Stimulated activated naive CD8-positive, alpha-beta T cell treated with anti-CD3 and anti-CD28 coated beads, Interleukin-15, Interleukin-2, amounts not matched to agents 100 ng/mL and 50 ng/mL, for 24 hours (primary cell): ENCODE measurements around the gene SIGLEC9.
"Not testable (repeated sequence)": the region's sequence is repeated elsewhere in the genome, so short reads cannot be mapped to it uniquely, and the experiment has no call there.

Experiments
- H3K27ac Mint-ChIP-seq: one replicate; pipeline ENCODE4 v1.8.0; 2021; ENCODE audit warnings: mild to moderate bottlenecking, mixed read lengths
- H3K27me3 Mint-ChIP-seq: one replicate; pipeline ENCODE4 v1.8.0; 2021; ENCODE audit warnings: mixed read lengths
- H3K36me3 Mint-ChIP-seq: one replicate; pipeline ENCODE4 v1.8.0; 2021; ENCODE audit warnings: low read depth, mixed read lengths
- H3K4me1 Mint-ChIP-seq: one replicate; pipeline ENCODE4 v1.8.0; 2021; ENCODE audit warnings: low read depth, mixed read lengths
- H3K4me3 Mint-ChIP-seq: one replicate; pipeline ENCODE4 v1.8.0; 2021; ENCODE audit warnings: mild to moderate bottlenecking, mixed read lengths
- H3K9me3 Mint-ChIP-seq: one replicate; pipeline ENCODE4 v1.8.0; 2021; ENCODE audit warnings: mixed read lengths

Gene SIGLEC9

GRCh38 chr19:51140441-51140840, 15.7 kb downstream of the SIGLEC9 start:
- H3K36me3 Mint-ChIP-seq = no peaks in the 10 kb centered on the region
- no peaks in the 10 kb centered on the region for H3K9me3 Mint-ChIP-seq
- H3K4me1 Mint-ChIP-seq = peaks cover 35% of the 10 kb centered on the region
- no peak overlapping the region for H3K4me3 Mint-ChIP-seq
- H3K27me3 Mint-ChIP-seq = no peaks in the 10 kb centered on the region
- H3K27ac Mint-ChIP-seq = no peak overlapping the region

GRCh38 chr19:51141181-51141580, 16.5 kb downstream of the SIGLEC9 start:
- H3K4me3 Mint-ChIP-seq = no peak overlapping the region
- H3K36me3 Mint-ChIP-seq = no peaks in the 10 kb centered on the region
- no peak overlapping the region for H3K27ac Mint-ChIP-seq
- H3K9me3 Mint-ChIP-seq = no peaks in the 10 kb centered on the region
- peaks cover 30% of the 10 kb centered on the region for H3K4me1 Mint-ChIP-seq
- H3K27me3 Mint-ChIP-seq = no peaks in the 10 kb centered on the region

- Mint-ChIP-seq H3K36me3 (no peaks in the 10 kb centered on the region), H3K9me3 (no peaks in the 10 kb centered on the region), H3K4me1 (peaks cover 20% of the 10 kb centered on the region), H3K4me3 (no peak within 1 kb of the TSS), H3K27me3 (no peaks in the 10 kb centered on the region), H3K27ac (no peak within 1 kb of the TSS)
Measured at GRCh38 chr19:51142119-51142518, 17.4 kb downstream of the SIGLEC9 start, which contains the start of gene SIGLEC7. TSS of gene SIGLEC7 (plus strand) at chr19:51142301. CDS start at chr19:51142370, 69 bp downstream.

- H3K4me3 Mint-ChIP-seq, H3K27me3 Mint-ChIP-seq, H3K36me3 Mint-ChIP-seq, H3K27ac Mint-ChIP-seq, H3K9me3 Mint-ChIP-seq: not testable (repeated sequence)
- peaks cover 12% of the 10 kb centered on the region for H3K4me1 Mint-ChIP-seq
Measured at GRCh38 chr19:51142809-51143475, 18.2 kb downstream of the SIGLEC9 start.

GRCh38 chr19:51143486-51143885, 18.8 kb downstream of the SIGLEC9 start:
- H3K4me1 Mint-ChIP-seq = peaks cover 14% of the 10 kb centered on the region
- H3K27me3 Mint-ChIP-seq = no peaks in the 10 kb centered on the region
- no peaks in the 10 kb centered on the region for H3K9me3 Mint-ChIP-seq
- no peak overlapping the region for H3K4me3 Mint-ChIP-seq
- H3K36me3 Mint-ChIP-seq = no peaks in the 10 kb centered on the region
- H3K27ac Mint-ChIP-seq = no peak overlapping the region

GRCh38 chr19:51144482-51145045, 19.9 kb downstream of the SIGLEC9 start:
- Mint-ChIP-seq H3K4me1 (peaks cover 5% of the 10 kb centered on the region), H3K27ac (no peak overlapping the region), H3K4me3 (no peak overlapping the region), H3K27me3 (no peaks in the 10 kb centered on the region), H3K36me3 (no peaks in the 10 kb centered on the region), H3K9me3 (no peaks in the 10 kb centered on the region)

GRCh38 chr19:51145916-51146493, 21.3 kb downstream of the SIGLEC9 start:
- H3K27ac Mint-ChIP-seq = no peak overlapping the region
- H3K36me3 Mint-ChIP-seq = no peaks in the 10 kb centered on the region
- H3K4me1 Mint-ChIP-seq = peaks cover 3% of the 10 kb centered on the region
- H3K27me3 Mint-ChIP-seq = no peaks in the 10 kb centered on the region
- no peaks in the 10 kb centered on the region for H3K9me3 Mint-ChIP-seq
- no peak overlapping the region for H3K4me3 Mint-ChIP-seq

- no peak overlapping the region for H3K27ac Mint-ChIP-seq
- H3K4me1 Mint-ChIP-seq = peaks cover 3% of the 10 kb centered on the region
- no peaks in the 10 kb centered on the region for H3K9me3 Mint-ChIP-seq
- no peaks in the 10 kb centered on the region for H3K27me3 Mint-ChIP-seq
- no peaks in the 10 kb centered on the region for H3K36me3 Mint-ChIP-seq
- no peak overlapping the region for H3K4me3 Mint-ChIP-seq
Measured at GRCh38 chr19:51146751-51147150, 22.0 kb downstream of the SIGLEC9 start.

GRCh38 chr19:51147663-51148062, 23.0 kb downstream of the SIGLEC9 start:
- no peak overlapping the region for H3K27ac Mint-ChIP-seq
- H3K4me3 Mint-ChIP-seq = no peak overlapping the region
- no peaks in the 10 kb centered on the region for H3K9me3 Mint-ChIP-seq
- H3K27me3 Mint-ChIP-seq = no peaks in the 10 kb centered on the region
- no peaks in the 10 kb centered on the region for H3K36me3 Mint-ChIP-seq
- H3K4me1 Mint-ChIP-seq = peaks cover 3% of the 10 kb centered on the region

GRCh38 chr19:51148580-51148979, 23.9 kb downstream of the SIGLEC9 start:
- Mint-ChIP-seq H3K4me1 (peaks cover 3% of the 10 kb centered on the region), H3K27me3 (no peaks in the 10 kb centered on the region), H3K27ac (no peak overlapping the region), H3K36me3 (no peaks in the 10 kb centered on the region), H3K4me3 (no peak overlapping the region), H3K9me3 (no peaks in the 10 kb centered on the region)

GRCh38 chr19:51150627-51151026, 25.9 kb downstream of the SIGLEC9 start:
- Mint-ChIP-seq H3K4me3 (no peak overlapping the region), H3K27ac (no peak overlapping the region), H3K9me3 (no peaks in the 10 kb centered on the region), H3K36me3 (no peaks in the 10 kb centered on the region), H3K4me1 (peaks cover 3% of the 10 kb centered on the region), H3K27me3 (no peaks in the 10 kb centered on the region)

- H3K36me3 Mint-ChIP-seq = no peaks in the 10 kb centered on the region
- H3K9me3 Mint-ChIP-seq = no peaks in the 10 kb centered on the region
- H3K4me3 Mint-ChIP-seq = no peak overlapping the region
Measured at GRCh38 chr19:51156710-51157109, 32.0 kb downstream of the SIGLEC9 start.

GRCh38 chr19:51157265-51157664, 32.6 kb downstream of the SIGLEC9 start:
- peaks cover 3% of the 10 kb centered on the region for H3K27me3 Mint-ChIP-seq
- no peak overlapping the region for H3K4me3 Mint-ChIP-seq
- H3K9me3 Mint-ChIP-seq = no peaks in the 10 kb centered on the region
- H3K4me1 Mint-ChIP-seq = peaks cover 10% of the 10 kb centered on the region
- H3K36me3 Mint-ChIP-seq = no peaks in the 10 kb centered on the region
- no peak overlapping the region for H3K27ac Mint-ChIP-seq

More at GRCh38 chr19:51156710-51157109, 32.0 kb downstream of the SIGLEC9 start:
- Mint-ChIP-seq H3K27me3 (peaks cover 3% of the 10 kb centered on the region), H3K4me1 (peaks cover 10% of the 10 kb centered on the region), H3K27ac (no peak overlapping the region)

- no peak overlapping the region for H3K27ac Mint-ChIP-seq
- peaks cover 10% of the 10 kb centered on the region for H3K4me1 Mint-ChIP-seq
- peaks cover 3% of the 10 kb centered on the region for H3K27me3 Mint-ChIP-seq
- H3K4me3 Mint-ChIP-seq = no peak overlapping the region
- H3K9me3 Mint-ChIP-seq = no peaks in the 10 kb centered on the region
- no peaks in the 10 kb centered on the region for H3K36me3 Mint-ChIP-seq
Measured at GRCh38 chr19:51158474-51159129, 33.9 kb downstream of the SIGLEC9 start.

- peaks cover 3% of the 10 kb centered on the region for H3K27me3 Mint-ChIP-seq
Measured at GRCh38 chr19:51159656-51160055, 35.0 kb downstream of the SIGLEC9 start.

More at GRCh38 chr19:51159656-51160055, 35.0 kb downstream of the SIGLEC9 start:
- Mint-ChIP-seq H3K9me3 (no peaks in the 10 kb centered on the region), H3K27ac (no peak overlapping the region), H3K4me1 (peaks cover 10% of the 10 kb centered on the region), H3K4me3 (no peak overlapping the region), H3K36me3 (no peaks in the 10 kb centered on the region)
